ENCODE data around the gene HPCAL4.

DNA sequence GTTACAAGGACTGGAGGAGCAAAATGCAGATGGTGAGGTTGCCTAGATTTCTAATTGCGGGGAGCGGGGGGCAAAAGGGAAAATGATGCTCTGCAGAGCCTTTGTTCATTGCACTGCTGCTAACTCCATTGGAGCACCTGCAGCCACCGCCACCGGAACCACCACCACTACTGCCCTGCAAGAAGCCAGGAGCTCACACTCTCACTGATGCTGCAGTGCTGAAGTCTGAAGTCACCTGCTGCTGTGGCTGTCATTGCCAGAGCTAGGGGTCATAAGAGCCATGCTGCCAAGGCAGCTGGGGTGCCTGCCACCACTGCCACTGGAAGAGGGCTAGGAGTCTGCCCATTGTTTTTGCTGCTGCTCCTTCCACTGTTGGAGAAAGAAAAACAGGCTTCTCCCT is 7.3 kb upstream of the HPCAL4 start:
- TF ChIP-seq, protein P1, sequence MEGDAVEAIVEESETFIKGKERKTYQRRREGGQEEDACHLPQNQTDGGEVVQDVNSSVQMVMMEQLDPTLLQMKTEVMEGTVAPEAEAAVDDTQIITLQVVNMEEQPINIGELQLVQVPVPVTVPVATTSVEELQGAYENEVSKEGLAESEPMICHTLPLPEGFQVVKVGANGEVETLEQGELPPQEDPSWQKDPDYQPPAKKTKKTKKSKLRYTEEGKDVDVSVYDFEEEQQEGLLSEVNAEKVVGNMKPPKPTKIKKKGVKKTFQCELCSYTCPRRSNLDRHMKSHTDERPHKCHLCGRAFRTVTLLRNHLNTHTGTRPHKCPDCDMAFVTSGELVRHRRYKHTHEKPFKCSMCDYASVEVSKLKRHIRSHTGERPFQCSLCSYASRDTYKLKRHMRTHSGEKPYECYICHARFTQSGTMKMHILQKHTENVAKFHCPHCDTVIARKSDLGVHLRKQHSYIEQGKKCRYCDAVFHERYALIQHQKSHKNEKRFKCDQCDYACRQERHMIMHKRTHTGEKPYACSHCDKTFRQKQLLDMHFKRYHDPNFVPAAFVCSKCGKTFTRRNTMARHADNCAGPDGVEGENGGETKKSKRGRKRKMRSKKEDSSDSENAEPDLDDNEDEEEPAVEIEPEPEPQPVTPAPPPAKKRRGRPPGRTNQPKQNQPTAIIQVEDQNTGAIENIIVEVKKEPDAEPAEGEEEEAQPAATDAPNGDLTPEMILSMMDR (IDR thresholded peaks at IDR 0.05), result no peak
- TF ChIP-seq EZH2 (IDR thresholded peaks at IDR 0.05) (no peak), EZH2phosphoT487 (IDR thresholded peaks at IDR 0.05) (no peak)

Measured in neural progenitor cell (in vitro differentiated cells).